GM15510 (cell line): ENCODE data around the gene TCF12.

Source experiments
- POLR2A ChIP-seq: IDR thresholded peaks from 3 replicates; pipeline ENCODE4 v1.6.1; 2011; ENCODE audit warnings: borderline replicate concordance; ENCODE audit not compliant: insufficient read length; ENCODE audit errors: extremely low read depth

TCF12 gene

DNA sequence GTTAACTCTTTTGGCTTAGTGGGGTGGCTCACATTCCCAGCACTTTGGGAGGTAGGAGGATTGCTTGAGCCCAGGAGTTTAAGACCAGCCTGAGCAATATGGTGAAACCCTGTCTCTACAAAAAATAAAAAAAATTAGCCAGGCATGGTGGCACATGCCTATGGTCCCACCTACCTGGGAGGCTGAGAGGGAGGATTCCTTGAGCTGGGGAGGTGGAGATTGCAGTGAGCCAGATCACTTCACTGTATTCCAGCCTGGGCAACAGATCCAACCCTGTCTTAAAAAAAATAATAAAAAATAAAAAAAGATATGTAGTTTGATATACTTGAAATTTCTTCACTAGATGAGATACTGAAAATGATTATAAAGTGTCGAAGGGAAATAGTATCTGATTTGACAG lies 178.8 kb downstream of the TCF12 start:
- TF ChIP-seq POLR2A: no peak

DNA sequence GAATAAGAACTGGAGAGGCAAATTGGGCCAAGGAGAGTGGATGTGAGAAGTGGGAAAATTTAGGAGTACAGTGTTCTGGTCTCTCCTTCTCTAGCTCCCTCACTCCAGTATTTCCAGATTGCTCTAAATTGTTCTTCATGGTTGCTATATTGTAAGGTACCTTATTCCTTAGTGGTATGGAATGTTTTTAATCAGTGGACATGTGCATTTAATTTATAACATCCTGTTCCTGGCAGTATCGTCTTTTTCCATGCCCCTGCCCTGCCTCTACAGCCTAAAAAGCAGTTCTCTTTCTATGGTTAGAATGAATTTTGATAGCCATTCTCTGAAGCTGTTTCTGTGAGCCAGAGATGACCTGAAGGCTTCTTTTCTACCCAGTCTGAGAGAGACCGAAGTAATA lies 180.5 kb downstream of the TCF12 start:
- no peak for TF ChIP-seq POLR2A

- no peak for TF ChIP-seq POLR2A
These were observed 181.7 kb downstream of the TCF12 start for GRCh38 chr15:57100136-57100539.

DNA sequence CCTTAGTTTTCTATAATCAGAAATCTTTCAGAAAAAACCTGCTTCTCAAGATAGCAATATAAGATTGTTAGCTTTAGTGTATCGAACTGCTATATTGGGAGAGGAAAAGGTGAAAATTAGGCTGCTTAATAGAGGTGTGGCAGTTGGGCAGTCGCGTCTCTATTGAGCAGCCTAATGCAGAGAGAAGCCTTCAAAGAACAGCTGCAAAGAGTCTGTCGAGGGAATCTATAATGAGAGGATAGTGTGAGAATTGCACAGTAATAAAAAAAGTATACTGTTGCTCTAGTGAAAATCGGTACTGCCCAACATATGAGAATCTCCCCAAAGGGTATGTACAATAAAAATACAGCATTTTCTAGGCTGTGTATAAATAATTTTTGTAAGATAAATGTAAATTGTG lies 184.4 kb downstream of the TCF12 start:
- TF ChIP-seq POLR2A: no peak

DNA sequence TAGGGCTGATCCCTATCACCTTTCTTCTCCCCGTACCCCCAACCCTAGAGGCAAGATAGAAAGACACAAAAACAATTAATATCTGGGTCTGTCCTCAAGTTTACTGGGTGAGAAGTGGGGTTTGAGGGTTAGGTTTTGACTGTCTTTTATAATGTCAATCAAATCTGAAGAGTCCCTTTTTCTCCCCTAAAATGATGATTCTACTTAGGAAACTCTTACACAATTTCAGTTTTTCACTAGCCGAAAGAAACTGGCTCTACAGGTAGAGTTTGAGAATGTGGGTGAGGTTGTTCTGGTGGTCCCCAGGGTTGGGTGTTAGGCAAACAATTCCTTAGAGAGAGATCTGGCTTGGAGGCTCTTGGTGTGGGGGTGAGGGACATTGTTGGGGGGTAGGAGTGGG lies 189.9 kb downstream of the TCF12 start:
- no peak for TF ChIP-seq POLR2A

GRCh38 chr15:57109005-57109404 lies 190.6 kb downstream of the TCF12 start:
- TF ChIP-seq POLR2A: no peak

GRCh38 chr15:57111002-57111401 lies 192.6 kb downstream of the TCF12 start:
- no peak for TF ChIP-seq POLR2A

DNA sequence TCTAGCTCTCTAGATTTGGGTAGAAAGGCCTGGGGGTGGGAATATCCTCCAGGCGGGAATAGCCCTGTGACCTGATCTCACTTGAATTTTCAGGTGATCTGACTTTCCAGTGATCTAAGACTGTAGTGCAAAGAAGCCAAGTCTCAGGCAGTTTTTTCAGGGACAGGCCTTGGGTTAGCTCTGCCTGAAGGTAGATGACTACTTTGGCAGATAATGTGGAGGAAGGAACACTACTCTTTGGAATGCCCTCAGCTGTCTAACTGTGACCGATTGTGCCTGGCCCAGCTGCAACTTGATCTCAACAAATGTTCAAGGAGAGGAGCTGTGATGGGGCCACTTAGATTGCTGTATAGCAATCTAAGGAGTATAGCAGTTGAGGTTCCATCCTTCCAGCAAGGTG lies 193.7 kb downstream of the TCF12 start:
- no peak for TF ChIP-seq POLR2A

DNA sequence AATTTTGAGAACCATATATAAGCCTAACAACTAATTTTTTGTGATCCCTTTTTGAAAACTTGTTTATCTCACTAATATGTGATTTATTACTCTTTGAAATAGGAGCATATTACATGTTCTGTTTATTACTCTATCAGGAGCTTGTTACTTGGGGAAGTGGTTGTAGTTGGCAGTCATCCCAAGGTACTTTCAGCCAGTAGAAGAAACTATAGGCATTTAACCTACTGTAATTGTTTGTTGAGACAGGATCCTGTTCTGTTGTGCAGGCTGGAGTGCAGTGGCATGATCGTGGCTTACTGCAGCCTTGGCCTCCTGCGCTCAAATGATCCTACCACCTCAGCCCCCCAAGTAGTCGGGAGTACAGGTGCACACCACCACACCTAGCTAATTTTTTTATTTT lies 195.6 kb downstream of the TCF12 start:
- no peak for TF ChIP-seq POLR2A

DNA sequence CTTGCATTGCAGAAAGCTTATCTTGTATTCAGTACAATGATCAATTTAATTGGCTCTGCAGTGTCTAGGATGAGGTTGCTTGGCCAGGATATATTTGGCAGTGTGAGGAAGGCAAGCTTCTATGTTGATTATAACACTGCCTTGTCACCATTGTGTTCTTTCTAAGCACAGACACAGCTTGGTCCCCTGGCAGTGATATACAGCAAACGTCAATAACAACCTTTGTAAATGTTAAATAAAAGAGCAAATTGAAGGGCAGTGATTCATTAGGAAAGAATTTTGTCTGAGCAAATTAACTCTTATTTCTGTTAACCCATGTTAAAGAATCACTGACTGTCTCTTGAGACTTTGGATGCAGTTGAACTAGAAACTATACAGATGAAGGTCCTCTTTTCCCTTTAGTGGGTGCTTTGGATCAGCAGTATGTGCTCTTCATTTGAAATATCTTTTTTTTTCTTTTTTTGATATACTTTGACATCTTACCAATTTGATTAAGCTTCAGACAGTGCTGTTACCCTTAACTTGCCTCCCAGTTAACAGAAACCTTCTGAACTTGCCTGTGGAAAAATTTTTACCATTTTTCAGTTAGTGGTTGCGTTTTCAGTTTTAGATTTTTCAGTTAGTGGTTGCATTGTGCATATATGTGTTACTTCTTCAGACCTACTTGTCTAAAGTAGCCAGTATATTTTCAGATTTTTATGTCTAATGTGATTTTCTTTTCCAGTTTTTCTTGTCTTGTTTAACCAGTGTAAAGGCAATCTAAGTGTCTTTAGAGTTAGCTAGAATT lies 199.8 kb downstream of the TCF12 start:
- TF ChIP-seq POLR2A: no peak

DNA sequence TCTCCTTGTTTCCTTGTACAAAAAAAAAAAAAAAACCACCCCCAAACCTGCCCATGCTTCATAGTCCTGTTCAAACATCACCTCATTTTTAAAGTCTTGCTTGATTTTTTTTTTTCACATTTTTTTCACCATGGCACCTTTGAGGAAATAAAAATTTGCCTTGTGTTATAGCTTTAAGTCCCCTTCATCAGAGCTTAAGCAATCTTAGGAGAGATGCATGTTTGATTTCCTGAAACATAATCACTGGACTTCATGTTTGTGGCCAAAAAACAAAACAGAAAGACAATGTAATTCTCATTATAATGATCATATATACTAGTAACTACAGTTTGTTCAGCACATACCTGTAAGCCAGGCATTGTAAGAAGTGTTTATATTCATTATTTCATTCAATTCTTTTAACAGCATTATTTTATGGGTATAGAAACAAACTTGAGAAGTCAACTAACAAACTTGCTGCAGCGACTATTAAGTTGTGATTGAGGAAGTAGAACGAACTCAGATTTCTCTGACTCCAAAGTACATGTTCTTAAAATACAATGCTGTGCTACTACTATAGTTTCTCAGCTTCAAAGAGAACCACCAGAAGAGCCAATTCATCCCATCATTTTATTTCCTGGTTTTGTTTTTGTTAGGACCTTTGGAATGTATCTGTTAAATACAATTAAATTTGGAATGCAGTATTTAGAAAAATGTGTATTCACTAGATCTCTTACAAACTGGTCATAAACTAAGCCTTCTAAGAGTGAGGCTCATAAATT lies 203.8 kb downstream of the TCF12 start:
- no peak for TF ChIP-seq POLR2A

- TF ChIP-seq POLR2A: no peak
These were observed 205.6 kb downstream of the TCF12 start for GRCh38 chr15:57124036-57124435.

GRCh38 chr15:57129064-57129463 lies 210.6 kb downstream of the TCF12 start:
- no peak for TF ChIP-seq POLR2A

GRCh38 chr15:57130956-57131355 lies 212.5 kb downstream of the TCF12 start:
- TF ChIP-seq POLR2A: no peak

- no peak for TF ChIP-seq POLR2A
These were observed 214.9 kb downstream of the TCF12 start for GRCh38 chr15:57133127-57133968.

- TF ChIP-seq POLR2A: no peak
These were observed 215.7 kb downstream of the TCF12 start for GRCh38 chr15:57134071-57134605.

GRCh38 chr15:57134851-57135250 lies 216.4 kb downstream of the TCF12 start:
- TF ChIP-seq POLR2A: no peak
